ENCODE results near the gene COMMD1. TPM values are rescaled to one million over a fixed set of nuclear protein-coding genes. Genes with fewer than 3 reads are reported as not detected.

Gene COMMD1
- total and polyA plus RNA-seq, 2 experiments from 2014 or later, result 54.9 to 83.7 TPM

GRCh38 chr2:62029910-62030309 lies 124.4 kb downstream of the COMMD1 start (continued):
- TF ChIP-seq EZH2 (IDR thresholded peaks at IDR 0.05; ENCODE audit: low read depth, unreplicated experiment) (no peak), JUNB (IDR thresholded peaks at IDR 0.05; ENCODE audit: unreplicated experiment) (no peak), STAT1 (IDR thresholded peaks at IDR 0.05; ENCODE audit: unreplicated experiment) (no peak), NANOG (IDR thresholded peaks at IDR 0.05; ENCODE audit: borderline replicate concordance) (no peak), CREB1 (CRISPR knock-in tag; IDR thresholded peaks at IDR 0.05; ENCODE audit: low read depth) (no peak), ZNF114 (CRISPR knock-in tag; IDR thresholded peaks at IDR 0.05) (no peak), CTCF (conservative IDR thresholded peaks at IDR 0.05; ENCODE audit: low read depth in 2 of 2) (no peak), REST (IDR thresholded peaks at IDR 0.05; ENCODE audit: unreplicated experiment) (no peak)

GRCh38 chr2:62030902-62031301 lies 125.4 kb downstream of the COMMD1 start:
- Mint-ChIP-seq H3K4me3 (no peak overlapping the region), H3K27ac (no peak overlapping the region), H3K9me3 (no peaks in the 10 kb centered on the region), H3K27me3 (ENCODE audit: insufficient read depth, low read depth, poor library complexity) (peaks cover 4% of the 10 kb centered on the region), H3K4me1 (peaks cover 13% of the 10 kb centered on the region), H3K36me3 (ENCODE audit: low read depth) (no peaks in the 10 kb centered on the region)
- no peak overlapping the region for H3K27ac ChIP-seq (ENCODE audit: low read depth)
- H3K4me3 ChIP-seq, result no peak overlapping the region
- DNase-seq (ENCODE audit: low spot score) (no peak), ATAC-seq (no peak)
- H2AFZ ChIP-seq, result no peak overlapping the region
- H3K79me2 ChIP-seq (replicated peaks; ENCODE audit: insufficient read depth), result no peaks in the 10 kb centered on the region
- no peaks in the 10 kb centered on the region for H3K9me2 ChIP-seq (ENCODE audit: insufficient read depth)
- TF ChIP-seq JUNB (IDR thresholded peaks at IDR 0.05; ENCODE audit: unreplicated experiment) (no peak), ZNF114 (CRISPR knock-in tag; IDR thresholded peaks at IDR 0.05) (no peak), NANOG (IDR thresholded peaks at IDR 0.05; ENCODE audit: borderline replicate concordance) (no peak), STAT1 (IDR thresholded peaks at IDR 0.05; ENCODE audit: unreplicated experiment) (no peak), EZH2 (IDR thresholded peaks at IDR 0.05; ENCODE audit: low read depth, unreplicated experiment) (no peak), CTCF (conservative IDR thresholded peaks at IDR 0.05; ENCODE audit: low read depth in 2 of 2) (no peak), REST (IDR thresholded peaks at IDR 0.05; ENCODE audit: unreplicated experiment) (no peak), EZH2phosphoT487 (IDR thresholded peaks at IDR 0.05; ENCODE audit: unreplicated experiment) (no peak)
- no peaks in the 10 kb centered on the region for H3K27me3 ChIP-seq (ENCODE audit: insufficient read depth)
- no peaks in the 10 kb centered on the region; the same call in 1 of the 2 replicates for H3K4me1 ChIP-seq (ENCODE audit: insufficient read depth)
- H3K36me3 ChIP-seq (ENCODE audit: insufficient read depth), result no peaks in the 10 kb centered on the region
- H3K4me2 ChIP-seq, result no peak overlapping the region
- H3F3A ChIP-seq (replicated peaks; ENCODE audit: low read depth), result no peaks in the 10 kb centered on the region
- H4K20me1 ChIP-seq (replicated peaks; ENCODE audit: insufficient read depth), result no peaks in the 10 kb centered on the region

All from GM23338 (cell line).